ENCODE data around the gene GIPC2.
"Not testable (repeated sequence)": the region's sequence is repeated elsewhere in the genome, so short reads cannot be mapped to it uniquely, and the experiment has no call there.

GIPC2 gene, protein sequence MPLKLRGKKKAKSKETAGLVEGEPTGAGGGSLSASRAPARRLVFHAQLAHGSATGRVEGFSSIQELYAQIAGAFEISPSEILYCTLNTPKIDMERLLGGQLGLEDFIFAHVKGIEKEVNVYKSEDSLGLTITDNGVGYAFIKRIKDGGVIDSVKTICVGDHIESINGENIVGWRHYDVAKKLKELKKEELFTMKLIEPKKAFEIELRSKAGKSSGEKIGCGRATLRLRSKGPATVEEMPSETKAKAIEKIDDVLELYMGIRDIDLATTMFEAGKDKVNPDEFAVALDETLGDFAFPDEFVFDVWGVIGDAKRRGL

DNA sequence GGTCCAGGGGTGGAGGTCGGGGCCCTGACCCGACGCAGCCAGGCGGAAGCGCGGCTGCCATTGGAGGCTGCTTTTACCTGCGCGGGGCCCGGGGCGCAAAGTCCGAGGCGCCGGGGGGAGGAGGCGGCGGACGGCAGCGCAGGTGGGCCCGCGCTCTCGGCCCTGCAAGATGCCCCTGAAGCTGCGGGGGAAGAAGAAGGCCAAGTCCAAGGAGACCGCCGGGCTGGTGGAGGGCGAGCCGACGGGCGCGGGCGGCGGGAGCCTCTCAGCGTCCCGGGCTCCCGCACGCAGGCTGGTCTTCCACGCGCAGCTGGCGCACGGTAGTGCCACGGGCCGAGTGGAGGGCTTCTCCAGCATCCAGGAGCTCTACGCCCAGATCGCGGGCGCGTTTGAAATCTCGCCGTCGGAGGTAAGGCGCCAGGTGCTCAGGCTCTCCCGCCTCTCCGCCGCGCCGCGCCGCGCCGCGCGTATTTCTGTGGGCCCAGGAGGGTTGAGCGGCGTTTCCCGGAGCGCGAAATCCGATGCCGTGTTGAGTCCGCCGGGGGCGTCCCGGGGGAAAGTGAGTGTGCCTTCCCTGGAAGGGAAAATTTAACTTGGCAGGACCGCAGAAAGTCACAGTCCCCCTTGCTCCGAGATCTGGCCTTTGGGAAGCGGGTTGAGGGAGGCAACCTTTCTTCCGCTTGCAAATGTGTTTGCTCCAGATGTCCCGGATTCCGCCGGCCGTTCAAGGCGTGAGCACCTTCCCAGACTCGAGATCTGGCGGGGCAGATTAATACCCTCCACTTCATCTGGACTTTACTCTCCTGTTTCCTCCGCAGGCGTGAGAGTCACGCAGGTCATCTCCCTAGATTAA is at the start of gene GIPC2:
Gene GIPC2, plus strand, starts transcription at position 41 of the 853 bp plus-strand sequence. Its CDS starts 129 bp downstream, at position 170.
- DNase-seq (ENCODE audit: low read depth in 2 of 2) = peak; percentile 12 to 15

- DNase-seq (ENCODE audit: low read depth in 2 of 2) = no peak
Measured at GRCh38 chr1:77996734-77997133, 49.0 kb upstream of the GIPC2 start.

DNA sequence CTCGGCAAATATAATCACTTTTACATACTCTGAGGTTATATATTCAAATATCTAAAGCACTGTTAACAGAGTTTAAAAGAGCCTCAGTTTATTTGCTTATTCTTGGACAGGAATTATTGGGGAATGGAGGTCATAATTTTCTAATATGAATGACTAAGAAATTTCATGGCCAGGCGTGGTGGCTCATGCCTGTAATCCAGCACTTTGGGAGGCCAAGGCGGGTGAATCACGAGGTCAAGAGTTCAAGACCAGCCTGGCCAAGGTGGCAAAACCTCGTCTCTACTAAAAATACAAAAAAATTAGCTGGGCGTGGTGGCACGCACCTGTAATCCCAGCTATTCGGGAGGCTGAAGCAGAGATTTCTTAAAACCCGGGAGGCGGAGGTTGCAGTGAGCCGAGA is 45.2 kb upstream of the GIPC2 start:
- DNase-seq (ENCODE audit: low read depth in 2 of 2) = not testable (repeated sequence)

DNA sequence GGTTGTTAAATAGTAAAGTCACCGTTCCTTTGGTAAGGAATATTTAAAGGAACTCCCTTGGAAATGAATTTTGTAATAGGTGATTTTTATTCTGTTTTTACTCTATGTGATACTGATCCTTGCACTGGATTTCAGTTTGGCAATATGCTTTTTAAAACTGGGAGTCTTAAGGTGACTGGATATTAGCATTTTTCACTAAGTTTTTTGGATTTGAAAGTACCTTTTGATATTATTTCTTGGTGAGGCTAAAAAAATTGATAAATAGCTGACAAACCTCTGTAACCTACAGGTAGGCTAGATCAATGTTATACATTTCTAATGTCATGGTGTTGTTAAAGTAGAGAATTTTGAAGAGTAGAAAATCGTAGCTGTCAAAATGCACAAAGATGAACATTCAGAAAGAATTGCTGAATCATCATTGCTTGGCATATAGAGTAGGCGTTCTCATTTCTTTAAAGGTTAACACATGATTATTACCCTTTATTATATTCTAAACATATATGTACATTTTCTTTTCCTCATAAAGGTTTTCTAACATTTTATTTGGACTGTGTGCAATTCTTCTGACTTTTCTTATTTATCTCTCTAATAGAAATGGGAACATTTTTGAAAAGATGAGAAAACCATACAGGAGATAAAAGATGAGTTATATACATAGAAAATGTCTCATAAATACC is 42.6 kb upstream of the GIPC2 start:
- DNase-seq (ENCODE audit: low read depth in 2 of 2) = no peak

DNA sequence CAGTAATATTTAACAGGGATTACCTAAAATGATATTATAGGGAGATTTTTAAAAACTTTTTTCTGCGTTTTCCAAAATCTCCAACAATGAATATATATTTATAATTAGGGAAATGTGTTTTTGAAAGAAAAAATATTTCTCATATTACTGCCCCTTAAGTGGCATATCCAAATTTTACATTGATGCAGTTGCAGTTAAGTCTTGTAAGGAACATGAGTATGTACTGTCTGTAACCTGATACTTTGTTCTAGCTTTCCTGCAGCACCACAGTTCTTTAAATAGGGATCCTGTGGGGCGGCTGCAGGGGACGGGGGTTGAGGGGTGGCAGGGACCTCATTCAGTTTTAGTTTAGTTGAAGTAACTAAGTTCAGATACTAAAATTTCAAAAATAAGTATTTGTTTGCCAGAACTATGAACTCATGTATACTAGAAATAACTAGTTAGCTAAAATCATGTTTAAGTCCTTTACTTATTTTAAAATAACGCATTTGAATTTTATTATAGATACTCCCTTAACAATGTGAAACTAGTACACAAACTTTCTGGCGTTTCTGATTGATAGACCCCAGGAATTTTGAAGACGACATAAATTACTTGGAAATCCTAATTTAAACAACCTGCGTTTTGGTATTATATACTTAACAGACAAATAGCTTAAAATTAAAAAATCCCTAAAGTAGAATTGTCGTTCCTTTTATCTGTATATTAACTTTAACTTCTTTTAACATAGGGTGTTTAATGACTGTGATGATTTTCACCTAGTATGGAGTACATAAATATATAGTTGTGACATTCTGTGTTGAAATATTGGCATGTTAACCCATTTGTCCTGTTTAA is 41.7 kb upstream of the GIPC2 start:
- DNase-seq (ENCODE audit: low read depth in 2 of 2) = peak in 1 of 2 donors; percentile 19

GRCh38 chr1:78004719-78005447 is 40.9 kb upstream of the GIPC2 start, which contains the start of gene DNAJB4:
Gene DNAJB4 (plus strand): TSS chr1:78004939. CDS start chr1:78005111, 172 bp downstream.
- peak; percentile 21 to 40 for DNase-seq (ENCODE audit: low read depth in 2 of 2)

- DNase-seq (ENCODE audit: low read depth in 2 of 2) = no peak
Measured at GRCh38 chr1:78005448-78005722, 40.4 kb upstream of the GIPC2 start.

DNA sequence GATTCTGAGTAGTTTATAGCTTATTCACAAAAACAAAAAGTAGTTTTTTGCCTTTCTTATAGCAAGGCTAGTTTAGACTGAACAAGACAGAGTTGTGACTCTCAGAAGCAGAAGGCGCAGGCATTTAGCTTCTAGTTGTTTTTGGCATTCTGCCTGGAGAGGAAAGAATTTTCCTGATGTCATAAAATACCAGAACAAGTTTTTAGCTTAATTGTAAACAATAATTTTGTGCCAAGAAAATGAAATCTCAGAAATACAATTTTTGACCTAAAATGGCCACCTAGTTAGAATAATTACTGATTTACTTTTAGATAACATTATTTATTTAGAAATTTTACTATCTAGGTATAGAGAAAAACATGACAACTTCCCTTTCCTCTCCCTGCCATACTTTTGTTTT is 40.0 kb upstream of the GIPC2 start:
- DNase-seq (ENCODE audit: low read depth in 2 of 2) = no peak

DNA sequence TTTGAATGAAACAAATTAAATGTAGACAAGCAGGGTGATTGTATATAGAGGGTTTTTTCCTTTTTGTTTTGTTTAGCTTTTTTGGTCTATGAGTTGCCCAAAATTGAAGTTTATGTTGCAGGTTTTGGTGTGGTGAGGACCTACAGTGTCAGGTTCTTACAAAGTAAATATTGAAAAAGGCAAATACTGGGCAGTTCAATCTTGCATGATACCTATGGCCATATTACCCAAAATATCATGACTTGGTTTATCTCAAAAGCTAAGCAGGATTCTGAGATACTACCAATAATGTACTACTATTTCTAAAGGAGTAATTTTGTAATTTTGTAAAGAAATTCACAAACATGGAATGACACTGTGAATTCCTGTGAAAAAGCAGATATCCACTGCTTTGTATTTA is 39.2 kb upstream of the GIPC2 start:
- DNase-seq (ENCODE audit: low read depth in 2 of 2) = no peak

GRCh38 chr1:78007677-78008341 is 38.0 kb upstream of the GIPC2 start:
- no peak for DNase-seq (ENCODE audit: low read depth in 2 of 2)

GRCh38 chr1:78009276-78009675 is 36.5 kb upstream of the GIPC2 start:
- no peak for DNase-seq (ENCODE audit: low read depth in 2 of 2)

DNA sequence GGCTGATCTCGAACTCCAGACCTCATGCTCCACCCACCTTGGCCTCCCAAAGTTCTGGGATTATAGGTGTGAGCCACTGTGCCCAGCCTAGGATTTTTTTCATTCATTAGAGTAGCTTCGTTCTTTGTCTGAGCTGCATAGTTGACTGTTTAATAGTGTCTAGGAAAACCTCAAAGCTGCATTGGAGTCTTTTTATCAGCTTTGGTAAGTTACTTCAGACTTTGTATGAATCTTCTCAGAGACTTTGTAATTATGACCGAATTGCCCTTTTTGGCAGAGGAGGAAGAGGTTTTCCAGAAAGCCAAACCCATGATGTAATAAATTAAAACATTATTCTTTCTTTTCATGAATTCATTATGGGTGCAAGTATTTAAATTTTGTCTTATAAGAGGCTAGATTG is 35.9 kb upstream of the GIPC2 start:
- DNase-seq (ENCODE audit: low read depth in 2 of 2) = no peak

GRCh38 chr1:78011050-78011449 is 34.7 kb upstream of the GIPC2 start:
- DNase-seq (ENCODE audit: low read depth in 2 of 2) = no peak

DNA sequence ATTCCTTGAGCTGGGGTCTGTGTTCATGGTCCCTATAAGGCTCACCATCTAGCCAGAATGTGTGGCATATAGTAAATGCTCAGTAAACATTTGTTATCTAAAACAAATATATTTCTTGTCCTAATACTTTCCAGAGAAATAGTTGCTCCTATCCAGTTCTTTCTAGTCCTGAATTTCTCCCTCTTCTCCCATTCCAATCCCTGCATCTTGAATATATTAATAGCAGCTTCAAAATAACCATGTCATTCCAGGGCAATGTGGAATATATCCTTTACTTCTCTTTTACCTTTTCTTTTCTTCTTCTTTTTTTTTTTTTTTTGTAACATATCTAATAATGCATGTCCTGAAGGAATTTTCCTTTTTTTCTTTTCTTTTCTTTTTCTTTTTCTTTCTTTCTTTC is 30.6 kb upstream of the GIPC2 start:
- DNase-seq (ENCODE audit: low read depth in 2 of 2) = no peak

DNA sequence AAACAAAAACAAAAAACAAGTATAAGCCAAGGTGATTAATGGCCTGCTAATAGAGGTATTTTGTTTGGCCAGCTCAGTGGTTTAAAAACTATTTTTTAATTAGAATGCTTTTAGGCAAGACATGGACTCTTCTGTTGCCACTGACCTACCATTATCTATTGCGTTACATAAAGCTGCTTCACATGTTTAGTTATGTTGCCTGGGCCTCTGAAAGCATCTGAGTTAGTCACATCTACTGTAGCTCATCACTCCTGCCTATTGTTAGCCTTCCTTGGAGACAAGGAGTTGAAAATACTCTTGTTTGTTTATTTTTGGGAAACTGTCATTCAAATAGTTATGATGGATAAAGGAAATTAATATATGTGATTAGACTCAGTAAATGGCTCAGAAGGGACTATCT is 26.7 kb upstream of the GIPC2 start:
- no peak for DNase-seq (ENCODE audit: low read depth in 2 of 2)

DNA sequence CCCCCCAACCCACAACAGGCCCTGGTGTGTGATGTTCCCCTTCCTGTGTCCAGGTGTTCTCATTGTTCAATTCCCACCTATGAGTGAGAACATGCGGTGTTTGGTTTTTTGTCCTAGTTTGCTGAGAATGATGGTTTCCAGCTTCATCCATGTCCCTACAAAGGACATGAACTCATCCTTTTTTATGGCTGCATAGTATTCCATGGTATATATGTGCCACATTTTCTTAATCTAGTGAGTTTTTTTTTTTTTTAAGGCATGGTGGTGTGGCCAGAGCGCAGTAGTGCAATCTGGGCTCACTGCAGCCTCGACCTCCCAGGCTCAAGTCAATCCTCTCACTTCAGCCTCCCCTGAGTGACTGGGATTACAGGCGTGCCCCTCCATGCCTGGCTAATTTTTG is 24.6 kb upstream of the GIPC2 start:
- DNase-seq (ENCODE audit: low read depth in 2 of 2) = not testable (repeated sequence)

- no peak for DNase-seq (ENCODE audit: low read depth in 2 of 2)
Measured at GRCh38 chr1:78029793-78030192, 16.0 kb upstream of the GIPC2 start.

DNA sequence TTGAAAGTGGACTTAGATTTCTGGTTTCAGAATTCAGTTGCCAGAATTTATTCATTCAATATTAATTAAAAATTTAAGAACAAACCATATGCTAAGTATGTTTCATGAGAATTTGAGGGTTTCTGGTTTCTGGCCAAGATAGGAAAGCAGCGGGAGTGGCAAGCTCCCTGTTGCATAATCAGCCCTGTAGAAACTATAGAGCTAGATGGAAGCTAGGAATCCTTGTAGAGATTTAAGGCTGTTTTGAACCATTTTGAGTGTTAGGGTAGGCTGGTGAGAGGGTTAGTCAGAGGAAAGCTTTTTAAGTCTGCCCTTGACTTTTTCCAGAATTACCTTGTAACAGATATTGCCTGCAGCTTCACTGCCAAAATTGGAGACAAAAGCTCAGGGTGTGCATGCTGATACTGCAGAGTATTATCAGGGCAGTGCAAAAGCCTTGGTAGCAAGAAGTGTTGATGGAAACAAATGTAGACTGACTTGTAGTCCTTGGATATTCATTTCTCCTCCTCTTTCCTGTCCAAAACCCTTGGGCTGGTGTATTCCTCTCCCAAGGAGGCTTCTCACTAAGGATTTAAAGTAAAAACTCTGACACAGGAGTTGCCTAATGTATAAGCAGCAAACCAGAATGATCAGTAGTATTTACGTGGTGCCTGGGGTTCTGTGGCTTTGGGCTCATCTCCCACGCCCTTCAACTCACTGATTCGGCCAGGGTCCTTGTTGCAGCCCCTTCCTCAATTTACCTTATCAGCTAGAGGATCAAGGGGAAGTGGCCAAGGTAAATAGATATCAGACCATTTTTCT is 12.6 kb upstream of the GIPC2 start:
- no peak for DNase-seq (ENCODE audit: low read depth in 2 of 2)

- DNase-seq (ENCODE audit: low read depth in 2 of 2) = no peak
Measured at GRCh38 chr1:78033797-78034172, 12.0 kb upstream of the GIPC2 start.

GRCh38 chr1:78035121-78035520 is 10.6 kb upstream of the GIPC2 start:
- no peak for DNase-seq (ENCODE audit: low read depth in 2 of 2)
